Kidney epithelial cell (primary cell): ENCODE measurements around the gene SAMD1. TPM values are rescaled to one million over a fixed set of nuclear protein-coding genes. Genes with fewer than 3 reads are reported as not detected.

Experiments
- DNase-seq: peaks from one replicate; pipeline ENCODE4 v3.0.0-alpha.2; 2010; ENCODE audit warnings: low read depth
- H3K27me3 ChIP-seq: 2 replicates; pipeline ENCODE4 v1.6.0; 2011; ENCODE audit warnings: low read length; ENCODE audit not compliant: control insufficient read depth, insufficient read depth
- H3K36me3 ChIP-seq: 2 replicates; pipeline ENCODE4 v1.5.1; 2011; ENCODE audit warnings: low read length; ENCODE audit not compliant: control insufficient read depth, insufficient read depth
- H3K4me3 ChIP-seq: 2 replicates; pipeline ENCODE4 v1.5.1; 2011; ENCODE audit warnings: low read depth, mild to moderate bottlenecking, control low read depth, low read length
- CTCF ChIP-seq: IDR thresholded peaks from 2 replicates; pipeline ENCODE4 v1.5.1; 2011; ENCODE audit warnings: mild to moderate bottlenecking, moderate library complexity, low read length, control low read depth, inconsistent platforms; ENCODE audit not compliant: insufficient read depth, poor library complexity, severe bottlenecking
- total RNA-seq: library from RNA; depleted of rRNA; stranded (reverse); fragments of >200 nt; gene quantifications from 2 replicates; pipeline ENCODE4 v1.2.3, GENCODE V29; 2015

The SAMD1 gene
- total RNA-seq, 1 donor from 2014 or later, result 21.8 TPM

- no peak for DNase-seq
- peaks cover 26% of the 10 kb centered on the region for H3K27me3 ChIP-seq
- H3K4me3 ChIP-seq, result no peak overlapping the region
- no peak for TF ChIP-seq CTCF
- no peaks in the 10 kb centered on the region for H3K36me3 ChIP-seq
Measured at GRCh38 chr19:14058182-14059092, 32.1 kb downstream of the SAMD1 start.

GRCh38 chr19:14056741-14057356, 33.7 kb downstream of the SAMD1 start:
- H3K36me3 ChIP-seq, result peaks cover 1% of the 10 kb centered on the region
- H3K27me3 ChIP-seq, result peaks cover 26% of the 10 kb centered on the region
- no peak for TF ChIP-seq CTCF
- no peak for DNase-seq
- H3K4me3 ChIP-seq, result no peak overlapping the region

GRCh38 chr19:14056069-14056666, 34.4 kb downstream of the SAMD1 start:
- no peak overlapping the region for H3K4me3 ChIP-seq
- peaks cover 1% of the 10 kb centered on the region for H3K36me3 ChIP-seq
- H3K27me3 ChIP-seq, result peaks cover 23% of the 10 kb centered on the region
- no peak for TF ChIP-seq CTCF
- DNase-seq, result no peak

DNA sequence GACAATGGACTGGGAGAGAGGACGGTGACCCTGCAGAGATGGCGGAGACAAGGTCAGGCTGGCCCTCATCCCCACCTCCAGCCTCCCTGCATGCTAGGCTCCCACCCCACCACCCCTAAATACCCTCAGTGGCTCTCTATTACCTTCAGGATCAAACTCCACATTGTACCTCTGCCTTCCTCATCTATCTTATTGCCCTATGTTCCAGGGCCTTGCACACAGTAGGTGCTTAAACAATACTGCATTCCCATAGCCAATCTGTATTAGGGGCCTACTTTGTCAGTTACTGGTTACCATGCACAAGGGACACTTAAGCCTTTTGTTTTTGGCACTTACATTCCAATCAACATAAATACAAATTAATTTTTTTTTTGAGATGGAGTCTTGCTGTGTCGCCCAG, 35.2 kb downstream of the SAMD1 start:
- Histone ChIP-seq H3K4me3 (no peak overlapping the region), H3K27me3 (peaks cover 23% of the 10 kb centered on the region), H3K36me3 (peaks cover 1% of the 10 kb centered on the region)
- no peak for DNase-seq
- TF ChIP-seq CTCF, result no peak

- Histone ChIP-seq H3K27me3 (peaks cover 20% of the 10 kb centered on the region), H3K4me3 (no peak overlapping the region), H3K36me3 (peaks cover 1% of the 10 kb centered on the region)
- no peak for DNase-seq
- no peak for TF ChIP-seq CTCF
Measured at GRCh38 chr19:14054721-14055120, 35.8 kb downstream of the SAMD1 start.
